Astrocyte (in vitro differentiated cells and primary cell): ENCODE results near the gene FIG4. TPM values are rescaled to one million over a fixed set of nuclear protein-coding genes. Genes with fewer than 3 reads are reported as not detected.

Experiments used
- DNase-seq: peaks from one replicate; pipeline ENCODE4 v3.0.0-alpha.2; 2010; ENCODE audit warnings: low read depth
- FAIRE-seq: peaks from 2 replicates; lab custom pipeline; 2011; peaks lifted over from hg19 to GRCh38; lab: Jason Lieb, UNC
- H2AFZ ChIP-seq: 2 replicates; pipeline ENCODE4 v1.6.0; 2012; ENCODE audit warnings: low read depth, low read length, inconsistent platforms
- H3K27ac ChIP-seq: 2 replicates; pipeline ENCODE4 v1.5.1; 2011; ENCODE audit warnings: low read depth, low read length, inconsistent platforms
- H3K27me3 ChIP-seq: 2 replicates; pipeline ENCODE4 v1.6.0; 2011; ENCODE audit warnings: low read length, inconsistent platforms; ENCODE audit not compliant: insufficient read depth
- H3K36me3 ChIP-seq: 2 replicates; pipeline ENCODE4 v1.5.1; 2011; ENCODE audit warnings: low read length, inconsistent platforms; ENCODE audit not compliant: insufficient read depth
- H3K4me1 ChIP-seq: 2 replicates; pipeline ENCODE4 v1.5.1; 2011; ENCODE audit warnings: low read length, inconsistent platforms; ENCODE audit not compliant: insufficient read depth
- H3K4me2 ChIP-seq: 2 replicates; pipeline ENCODE4 v1.6.0; 2012; ENCODE audit warnings: low read length, inconsistent platforms
- H3K4me3 ChIP-seq: 2 replicates; pipeline ENCODE4 v1.5.1; 2011; ENCODE audit warnings: low read depth, mild to moderate bottlenecking, low read length, inconsistent platforms; ENCODE audit not compliant: insufficient read depth
- H3K79me2 ChIP-seq: 2 replicates; pipeline ENCODE4 v1.6.0; 2012; ENCODE audit warnings: mild to moderate bottlenecking, low read length, inconsistent platforms; ENCODE audit not compliant: insufficient read depth
- H3K9ac ChIP-seq: 2 replicates; pipeline ENCODE4 v1.6.0; 2012; ENCODE audit warnings: mild to moderate bottlenecking, low read length, inconsistent platforms
- H3K9me3 ChIP-seq: 2 replicates; pipeline ENCODE4 v1.5.1; 2012; ENCODE audit warnings: low read depth, mild to moderate bottlenecking, low read length, inconsistent platforms; ENCODE audit not compliant: insufficient read depth
- H4K20me1 ChIP-seq: 2 replicates; pipeline ENCODE4 v1.6.0; 2012; ENCODE audit warnings: low read length, inconsistent platforms; ENCODE audit not compliant: insufficient read depth
- H3K27ac Mint-ChIP-seq: one replicate; pipeline ENCODE4 v1.8.0; 2021; ENCODE audit warnings: mild to moderate bottlenecking, mixed read lengths; ENCODE audit not compliant: unreplicated experiment
- H3K27me3 Mint-ChIP-seq: one replicate; pipeline ENCODE4 v1.8.0; 2021; ENCODE audit warnings: low read depth, mixed read lengths; ENCODE audit not compliant: unreplicated experiment
- H3K36me3 Mint-ChIP-seq: one replicate; pipeline ENCODE4 v1.8.0; 2021; ENCODE audit warnings: low read depth, mixed read lengths; ENCODE audit not compliant: unreplicated experiment
- H3K4me1 Mint-ChIP-seq: one replicate; pipeline ENCODE4 v1.8.0; 2021; ENCODE audit warnings: low read depth, mixed read lengths; ENCODE audit not compliant: unreplicated experiment
- H3K4me3 Mint-ChIP-seq: one replicate; pipeline ENCODE4 v1.8.0; 2021; ENCODE audit warnings: mild to moderate bottlenecking, moderate library complexity, mixed read lengths; ENCODE audit not compliant: unreplicated experiment
- H3K9me3 Mint-ChIP-seq: one replicate; pipeline ENCODE4 v1.8.0; 2021; ENCODE audit warnings: mild to moderate bottlenecking, mixed read lengths; ENCODE audit not compliant: unreplicated experiment
- CTCF ChIP-seq: IDR thresholded peaks from 2 replicates; pipeline ENCODE4 v1.5.1; 2011; ENCODE audit warnings: low read depth, mild to moderate bottlenecking, inconsistent platforms, low read length, moderate library complexity; ENCODE audit not compliant: insufficient read depth
- EZH2 ChIP-seq: IDR thresholded peaks from 2 replicates; pipeline ENCODE4 v1.6.1; 2012; ENCODE audit warnings: mild to moderate bottlenecking, low read length, inconsistent platforms; ENCODE audit not compliant: insufficient read depth
- total RNA-seq: library from RNA; stranded (reverse); gene quantifications from 2 replicates; pipeline ENCODE4 v1.2.1, GENCODE V29; 2021

The FIG4 gene
- total RNA-seq, 1 donor from 2014 or later = 8.4 TPM

GRCh38 chr6:109695468-109695867, 4.4 kb downstream of the FIG4 start:
- Histone ChIP-seq H3K27me3 (no peaks in the 10 kb centered on the region), H2AFZ (no peak overlapping the region), H3K4me1 (peaks cover 5% of the 10 kb centered on the region), H3K9me3 (no peaks in the 10 kb centered on the region), H3K27ac (no peak overlapping the region), H3K79me2 (no peaks in the 10 kb centered on the region), H3K9ac (no peak overlapping the region), H3K4me3 (no peak overlapping the region), H3K4me2 (no peak overlapping the region), H4K20me1 (no peaks in the 10 kb centered on the region), H3K36me3 (no peaks in the 10 kb centered on the region)
- Mint-ChIP-seq H3K27me3 (no peaks in the 10 kb centered on the region), H3K9me3 (no peaks in the 10 kb centered on the region), H3K36me3 (no peaks in the 10 kb centered on the region), H3K4me3 (no peak overlapping the region), H3K4me1 (no peaks in the 10 kb centered on the region), H3K27ac (no peak overlapping the region)
- TF ChIP-seq CTCF (no peak), EZH2 (no peak)
- DNase-seq = no peak
- no peak for FAIRE-seq

GRCh38 chr6:109696355-109696754, 5.3 kb downstream of the FIG4 start:
- Mint-ChIP-seq H3K4me3 (no peak overlapping the region), H3K27ac (no peak overlapping the region)

More at GRCh38 chr6:109696355-109696754, 5.3 kb downstream of the FIG4 start:
- DNase-seq (no peak), FAIRE-seq (no peak)
- Mint-ChIP-seq H3K27me3 (no peaks in the 10 kb centered on the region), H3K4me1 (no peaks in the 10 kb centered on the region), H3K36me3 (no peaks in the 10 kb centered on the region), H3K9me3 (no peaks in the 10 kb centered on the region)
- no peaks in the 10 kb centered on the region for H3K27me3 ChIP-seq
- no peak overlapping the region for H3K4me2 ChIP-seq
- H2AFZ ChIP-seq = no peak overlapping the region
- H3K36me3 ChIP-seq = no peaks in the 10 kb centered on the region
- H4K20me1 ChIP-seq = no peaks in the 10 kb centered on the region
- H3K4me3 ChIP-seq = no peak overlapping the region
- H3K4me1 ChIP-seq = peaks cover 5% of the 10 kb centered on the region
- H3K9me3 ChIP-seq = no peaks in the 10 kb centered on the region
- no peak overlapping the region for H3K27ac ChIP-seq
- H3K9ac ChIP-seq = no peak overlapping the region
- H3K79me2 ChIP-seq = no peaks in the 10 kb centered on the region
- TF ChIP-seq CTCF = no peak
- TF ChIP-seq EZH2 = no peak
